IMR-90 (cell line): Measurements from ENCODE around the gene SURF4. TPM values are rescaled to one million over a fixed set of nuclear protein-coding genes. Genes with fewer than 3 reads are reported as not detected.
A peak's percentile ranks its signal among the peaks of the same experiment; 100 is the strongest.

ENCODE experiments used
- ATAC-seq: fragments of 200-7000 bp; cut with Tn5 transposase; 2 replicates; pipeline ENCODE4 v1.9.1; 2020; ENCODE audit warnings: low read depth, mild to moderate bottlenecking, moderate library complexity
- BruUV-seq: library from RNA; stranded (reverse); fragments of 400-500 nt; replicated peaks from 2 replicates; lab custom pipeline; 2021; lab: Mats Ljungman, UMichigan
- CTCF ChIA-PET: fragments of 300-600 bp; formaldehyde crosslinking; extraction: SDS; loops from one replicate; lab custom pipeline; 2021; ENCODE audit warnings: antibody characterized with exemption; lab: Yijun Ruan, JAX
- POLR2A ChIA-PET: fragments of 300-600 bp; sonication (Branson Sonifier 250); formaldehyde crosslinking; loops from one replicate; lab custom pipeline; 2022; ENCODE audit warnings: antibody characterized with exemption; ENCODE audit not compliant: unreplicated experiment; lab: Charles Lee
- DNase-seq: peaks from one replicate; pipeline ENCODE4 v3.0.0; 2013
- H2AFZ ChIP-seq: replicated peaks from 2 replicates; pipeline ENCODE3; 2013; ENCODE audit warnings: low read length, mild to moderate bottlenecking; ENCODE audit not compliant: poor library complexity
- H2AK5ac ChIP-seq: 2 replicates; pipeline ENCODE4 v1.6.1; 2013; ENCODE audit warnings: low read depth, low read length, inconsistent platforms
- H2AK9ac ChIP-seq: replicated peaks from 2 replicates; pipeline ENCODE3; 2013; ENCODE audit warnings: mild to moderate bottlenecking, low read depth, low read length, moderate library complexity; ENCODE audit not compliant: poor library complexity
- H2BK120ac ChIP-seq: 2 replicates; pipeline ENCODE4 v1.6.1; 2013; ENCODE audit warnings: low read depth, low read length, inconsistent platforms
- H2BK15ac ChIP-seq: 3 replicates; pipeline ENCODE4 v1.6.1; 2013; ENCODE audit warnings: low read depth, low read length, inconsistent platforms
- H2BK20ac ChIP-seq: 2 replicates; pipeline ENCODE4 v1.6.1; 2013; ENCODE audit warnings: low read depth, mild to moderate bottlenecking, inconsistent platforms, low read length, moderate library complexity
- H2BK5ac ChIP-seq: 2 replicates; pipeline ENCODE4 v1.6.1; 2013; ENCODE audit warnings: mild to moderate bottlenecking, low read depth, low read length, inconsistent platforms; ENCODE audit not compliant: poor library complexity, severe bottlenecking
- H3K14ac ChIP-seq: replicated peaks from 2 replicates; pipeline ENCODE4 v1.6.1; 2013; ENCODE audit warnings: low read depth, low read length, inconsistent platforms
- H3K18ac ChIP-seq: 2 replicates; pipeline ENCODE4 v1.6.1; 2013; ENCODE audit warnings: low read depth, low read length, control low read depth
- H3K23ac ChIP-seq: 2 replicates; pipeline ENCODE4 v1.6.1; 2013; ENCODE audit warnings: low read depth, low read length, inconsistent platforms
- H3K27ac ChIP-seq: 2 replicates; pipeline ENCODE4 v1.5.1; 2013; ENCODE audit warnings: mild to moderate bottlenecking, control low read depth, low read length; ENCODE audit not compliant: insufficient read depth
- H3K27me3 ChIP-seq: 2 replicates; pipeline ENCODE4 v1.6.1; 2013; ENCODE audit warnings: low read length; ENCODE audit not compliant: control insufficient read depth, insufficient read depth
- H3K36me3 ChIP-seq: 2 replicates; pipeline ENCODE4 v1.6.1; 2013; ENCODE audit warnings: low read length, mixed read lengths; ENCODE audit not compliant: control insufficient read depth, insufficient read depth
- H3K4ac ChIP-seq: 2 replicates; pipeline ENCODE4 v1.6.1; 2013; ENCODE audit warnings: low read depth, low read length, inconsistent platforms
- H3K4me1 ChIP-seq: 2 replicates; pipeline ENCODE4 v1.6.1; 2013; ENCODE audit warnings: low read length, mixed read lengths; ENCODE audit not compliant: control insufficient read depth, insufficient read depth
- H3K4me2 ChIP-seq: 2 replicates; pipeline ENCODE4 v1.6.1; 2013; ENCODE audit warnings: low read depth, mild to moderate bottlenecking, control low read depth, low read length, moderate library complexity
- H3K4me3 ChIP-seq: 2 replicates; pipeline ENCODE4 v1.5.1; 2013; ENCODE audit warnings: low read depth, mild to moderate bottlenecking, control low read depth, low read length, moderate library complexity; ENCODE audit not compliant: insufficient read depth
- H3K56ac ChIP-seq: 2 replicates; pipeline ENCODE4 v1.6.1; 2013; ENCODE audit warnings: low read length, inconsistent platforms; ENCODE audit not compliant: insufficient read depth; ENCODE audit errors: extremely low read depth
- H3K79me1 ChIP-seq, 2 experiments: 2 replicates each; pipeline ENCODE4 v1.6.1; 2013; ENCODE audit warnings: low read length in 2 of 2, inconsistent platforms in 1 of 2, low read depth in 1 of 2
- H3K9ac ChIP-seq: 2 replicates; pipeline ENCODE4 v1.6.1; 2013; ENCODE audit warnings: low read depth, low read length, control low read depth
- H3K9me1 ChIP-seq: 2 replicates; pipeline ENCODE4 v1.6.1; 2013; ENCODE audit warnings: low read length, inconsistent platforms; ENCODE audit not compliant: insufficient read depth
- H3K9me3 ChIP-seq: 2 replicates; pipeline ENCODE4 v1.6.1; 2013; ENCODE audit warnings: low read length; ENCODE audit not compliant: control insufficient read depth, insufficient read depth
- H4K20me1 ChIP-seq: 2 replicates; pipeline ENCODE4 v1.6.1; 2013; ENCODE audit warnings: low read length, inconsistent platforms; ENCODE audit not compliant: insufficient read depth
- H4K5ac ChIP-seq: 2 replicates; pipeline ENCODE4 v1.6.1; 2013; ENCODE audit warnings: mild to moderate bottlenecking, low read depth, low read length, control low read depth
- H4K8ac ChIP-seq, 2 experiments: 2 replicates each; pipeline ENCODE4 v1.6.1; 2013; ENCODE audit warnings: low read depth in 2 of 2, low read length in 2 of 2, control low read depth in 1 of 2, inconsistent platforms in 1 of 2
- H4K91ac ChIP-seq: 2 replicates; pipeline ENCODE4 v1.6.1; 2013; ENCODE audit warnings: low read depth, low read length, inconsistent platforms; ENCODE audit not compliant: insufficient read depth
- WGBS, 2 experiments: methylation state at CpG; one replicate each; pipeline versions ENCODE4 v1.1.5 to v1.1.7; 2013; ENCODE audit warnings: missing lambda C conversion rate in 2 of 2; ENCODE audit not compliant: insufficient read length in 1 of 2; ENCODE audit errors: extremely low coverage in 2 of 2; 5-methylcytosine and 5-hydroxymethylcytosine counted together
- dilution Hi-C: fragments of 300-500 bp; cut with HindIII; formaldehyde crosslinking; loops from one replicate; pipeline ENCODE4 v1.14.3; 2018; ENCODE audit warnings: low sequenced_read_pairs; ENCODE audit not compliant: unreplicated experiment
- in situ Hi-C: fragments of 300-500 bp; cut with MboI; formaldehyde crosslinking; loops from 3 replicates; pipeline ENCODE4 v1.14.3; 2019; ENCODE audit warnings: low sequenced_read_pairs, inconsistent platforms, mixed read lengths
- intact Hi-C: fragments of 100-400 bp; cut with micrococcal nuclease; formaldehyde crosslinking; loops from 2 replicates; pipeline ENCODE4 v1.10.0; 2022
- polyA plus RNA-seq, 3 experiments: library from polyadenylated mRNA; depleted of rRNA; stranded (reverse); fragments of >200 nt; gene quantifications; 2 replicates each; pipeline ENCODE4 v1.2.3, GENCODE V29; 2012; ENCODE audit warnings: low replicate concordance in 1 of 3
- total RNA-seq: library from RNA; depleted of rRNA; stranded (reverse); fragments of >200 nt; gene quantifications from 2 replicates; pipeline ENCODE4 v1.2.3, GENCODE V29; 2012
- TF ChIP-seq, protein P1 (sequence below): fragments of 150-350 bp; IDR thresholded peaks from 2 replicates; pipeline ENCODE4 v1.6.1; 2016; ENCODE audit warnings: low read depth, mild to moderate bottlenecking, low read length, moderate library complexity, borderline replicate concordance
- TF ChIP-seq, protein P2 (sequence below): conservative IDR thresholded peaks from 2 replicates; pipeline ENCODE4 v1.5.1; 2012; ENCODE audit warnings: mild to moderate bottlenecking, low read depth, low read length, improper control_type of control experiment

Gene SURF4
- total and polyA plus RNA-seq, 2 of the 4 experiments (the other 2 are of a cell fraction) = 307 to 532 TPM

DNA sequence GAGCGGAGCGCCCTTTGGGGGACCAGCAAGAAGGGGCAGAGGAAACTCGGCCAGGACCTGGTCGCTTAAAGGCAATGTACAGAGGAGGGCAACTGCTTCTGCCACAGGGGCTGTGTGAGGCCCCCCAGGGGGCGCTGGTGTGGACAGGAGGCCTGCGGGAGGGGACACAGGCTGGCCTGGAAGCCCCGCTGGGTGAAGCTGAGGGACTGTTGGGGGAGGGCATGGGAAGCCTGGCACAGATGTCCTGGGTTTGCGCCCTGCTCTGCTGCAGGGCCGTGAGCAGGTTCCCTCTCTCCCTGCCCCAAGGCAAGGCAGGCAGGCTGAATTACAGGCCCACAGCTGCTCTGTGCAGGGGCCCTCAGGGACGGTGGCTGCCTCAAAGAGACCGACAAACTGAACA lies 33.3 kb downstream of the SURF4 start:
- Histone ChIP-seq H3K14ac (no peak overlapping the region), H4K5ac (no peak overlapping the region), H4K91ac (no peak overlapping the region), H4K8ac (no peak overlapping the region), H2BK5ac (no peak overlapping the region), H3K9me1 (peaks cover 3% of the 10 kb centered on the region; the same call in 1 of the 2 replicates), H2AK5ac (no peak overlapping the region), H2BK15ac (no peak overlapping the region), H3K18ac (no peak overlapping the region), H3K36me3 (peaks cover 63% of the 10 kb centered on the region), H2BK120ac (no peak overlapping the region), H3K4me2 (no peak overlapping the region), H3K23ac (no peak overlapping the region), H3K9me3 (no peaks in the 10 kb centered on the region), H4K20me1 (peaks cover 10% of the 10 kb centered on the region; the same call in 1 of the 2 replicates), H3K79me1 (peaks cover 15 to 45% of the 10 kb centered on the region in 2 experiments; a peak in 3 of 4 replicates), H2AFZ (no peak overlapping the region), H3K4me1 (peaks cover 7% of the 10 kb centered on the region), H2AK9ac (peak overlapping the region; percentile 37), H3K9ac (no peak overlapping the region), H3K4me3 (no peak overlapping the region), H2BK20ac (no peak overlapping the region), H3K27me3 (no peaks in the 10 kb centered on the region), H3K4ac (no peak overlapping the region), H3K27ac (no peak overlapping the region), H3K56ac (no peak overlapping the region)
- intact Hi-C loops (no loop called here), in situ Hi-C loops (no loop called here), dilution Hi-C loops (no loop called here)
- ChIA-PET CTCF (interaction anchor here (0.9 kb wide), 1 partner anchor 13 kb away, joined by 3 read pairs; no protein-coding TSS in a partner anchor), POLR2A (no interaction called here)
- no TSS peak for BruUV-seq
- WGBS, 2 experiments = 50% methylated on average over 2 of the region's 11 CpGs; no CpG with 5 or more reads in 1 of the 2 experiments
- TF ChIP-seq, protein P1, sequence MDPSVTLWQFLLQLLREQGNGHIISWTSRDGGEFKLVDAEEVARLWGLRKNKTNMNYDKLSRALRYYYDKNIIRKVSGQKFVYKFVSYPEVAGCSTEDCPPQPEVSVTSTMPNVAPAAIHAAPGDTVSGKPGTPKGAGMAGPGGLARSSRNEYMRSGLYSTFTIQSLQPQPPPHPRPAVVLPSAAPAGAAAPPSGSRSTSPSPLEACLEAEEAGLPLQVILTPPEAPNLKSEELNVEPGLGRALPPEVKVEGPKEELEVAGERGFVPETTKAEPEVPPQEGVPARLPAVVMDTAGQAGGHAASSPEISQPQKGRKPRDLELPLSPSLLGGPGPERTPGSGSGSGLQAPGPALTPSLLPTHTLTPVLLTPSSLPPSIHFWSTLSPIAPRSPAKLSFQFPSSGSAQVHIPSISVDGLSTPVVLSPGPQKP = no peak
- TF ChIP-seq, protein P2, sequence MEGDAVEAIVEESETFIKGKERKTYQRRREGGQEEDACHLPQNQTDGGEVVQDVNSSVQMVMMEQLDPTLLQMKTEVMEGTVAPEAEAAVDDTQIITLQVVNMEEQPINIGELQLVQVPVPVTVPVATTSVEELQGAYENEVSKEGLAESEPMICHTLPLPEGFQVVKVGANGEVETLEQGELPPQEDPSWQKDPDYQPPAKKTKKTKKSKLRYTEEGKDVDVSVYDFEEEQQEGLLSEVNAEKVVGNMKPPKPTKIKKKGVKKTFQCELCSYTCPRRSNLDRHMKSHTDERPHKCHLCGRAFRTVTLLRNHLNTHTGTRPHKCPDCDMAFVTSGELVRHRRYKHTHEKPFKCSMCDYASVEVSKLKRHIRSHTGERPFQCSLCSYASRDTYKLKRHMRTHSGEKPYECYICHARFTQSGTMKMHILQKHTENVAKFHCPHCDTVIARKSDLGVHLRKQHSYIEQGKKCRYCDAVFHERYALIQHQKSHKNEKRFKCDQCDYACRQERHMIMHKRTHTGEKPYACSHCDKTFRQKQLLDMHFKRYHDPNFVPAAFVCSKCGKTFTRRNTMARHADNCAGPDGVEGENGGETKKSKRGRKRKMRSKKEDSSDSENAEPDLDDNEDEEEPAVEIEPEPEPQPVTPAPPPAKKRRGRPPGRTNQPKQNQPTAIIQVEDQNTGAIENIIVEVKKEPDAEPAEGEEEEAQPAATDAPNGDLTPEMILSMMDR = 0 out of 2 replicates have a peak, but pooled peaks have one; percentile 17
- no peak for DNase-seq
- ATAC-seq = no peak
